ENCODE data around the gene FBXL19.
"Not testable (repeated sequence)": the region's sequence is repeated elsewhere in the genome, so short reads cannot be mapped to it uniquely, and the experiment has no call there.

FBXL19 gene

GRCh38 chr16:30923554-30924075 is at the start of gene FBXL19:
Gene FBXL19 (plus strand): TSS chr16:30923572. CDS start chr16:30925755, 2,183 bp downstream.
- no peak for DNase-seq

- no peak for DNase-seq
Measured at GRCh38 chr16:30874244-30874820, 49.0 kb upstream of the FBXL19 start.

- DNase-seq, result peak; percentile 85
Measured at GRCh38 chr16:30874821-30875717, 48.3 kb upstream of the FBXL19 start.

GRCh38 chr16:30875871-30876801 is 47.2 kb upstream of the FBXL19 start:
- no peak for DNase-seq

GRCh38 chr16:30876867-30877266 is 46.5 kb upstream of the FBXL19 start:
- no peak for DNase-seq

- DNase-seq, result no peak
Measured at GRCh38 chr16:30882429-30883310, 40.7 kb upstream of the FBXL19 start.

GRCh38 chr16:30884760-30885159 is 38.6 kb upstream of the FBXL19 start:
- no peak for DNase-seq

- DNase-seq, result no peak
Measured at GRCh38 chr16:30885196-30885595, 38.2 kb upstream of the FBXL19 start.

GRCh38 chr16:30886145-30886544 is 37.2 kb upstream of the FBXL19 start:
- DNase-seq, result no peak

GRCh38 chr16:30887927-30888326 is 35.4 kb upstream of the FBXL19 start:
- no peak for DNase-seq

- no peak for DNase-seq
Measured at GRCh38 chr16:30888856-30889499, 34.4 kb upstream of the FBXL19 start.

GRCh38 chr16:30889721-30890120 is 33.7 kb upstream of the FBXL19 start:
- peak; percentile 68 for DNase-seq

GRCh38 chr16:30891043-30891823 is 32.1 kb upstream of the FBXL19 start:
- DNase-seq, result not testable (repeated sequence)

- no peak for DNase-seq
Measured at GRCh38 chr16:30892670-30893416, 30.5 kb upstream of the FBXL19 start.

- DNase-seq, result no peak
Measured at GRCh38 chr16:30893417-30893743, 30.0 kb upstream of the FBXL19 start.

GRCh38 chr16:30893744-30894539 is 29.4 kb upstream of the FBXL19 start, which contains the start of gene BCL7C:
Gene BCL7C (minus strand): TSS chr16:30894077. CDS start chr16:30893944, 133 bp downstream.
- DNase-seq, result peak; percentile 49

- DNase-seq, result no peak
Measured at GRCh38 chr16:30894540-30895368, 28.6 kb upstream of the FBXL19 start.
